Measurements from ENCODE around the gene HTR3D. TPM values are rescaled to one million over a fixed set of nuclear protein-coding genes. Genes with fewer than 3 reads are reported as not detected.

The HTR3D gene
- total and polyA plus RNA-seq, 12 donors = not detected

GRCh38 chr3:184059424-184059823, 27.9 kb downstream of the HTR3D start:
- DNase-seq = no peak
- no peaks in the 10 kb centered on the region for H3K4me1 ChIP-seq
- H3K27ac ChIP-seq = no peak overlapping the region
- 50 to 51% methylated on average over 7 of the region's 7 CpGs for WGBS, 2 donors
- intact Hi-C loops (cut with DNase I) = no loop called here
- H3K36me3 ChIP-seq = no peaks in the 10 kb centered on the region
- no peak for TF ChIP-seq CTCF (IDR thresholded peaks at IDR 0.05)
- no peaks in the 10 kb centered on the region for H3K9me3 ChIP-seq
- no peak for ATAC-seq
- no peak overlapping the region for H3K4me3 ChIP-seq
- H3K27me3 ChIP-seq = peaks cover 0 to 6% (median 0%) of the 10 kb centered on the region in 7 donors

GRCh38 chr3:184062637-184063036, 31.1 kb downstream of the HTR3D start:
- H3K36me3 ChIP-seq = no peaks in the 10 kb centered on the region
- DNase-seq = no peak
- no peak for TF ChIP-seq CTCF (IDR thresholded peaks at IDR 0.05)
- intact Hi-C loops (cut with DNase I) = no loop called here
- H3K27me3 ChIP-seq = peaks cover 0 to 6% (median 0%) of the 10 kb centered on the region in 7 donors
- no peaks in the 10 kb centered on the region for H3K9me3 ChIP-seq
- no peak overlapping the region for H3K27ac ChIP-seq
- ATAC-seq = no peak
- H3K4me3 ChIP-seq = no peak overlapping the region
- H3K4me1 ChIP-seq = no peaks in the 10 kb centered on the region

- no peak overlapping the region for H3K4me3 ChIP-seq
- WGBS, 2 donors = 89 to 95% methylated on average over 2 of the region's 2 CpGs
- no peaks in the 10 kb centered on the region for H3K36me3 ChIP-seq
Measured at GRCh38 chr3:184066211-184066610, 34.7 kb downstream of the HTR3D start.

GRCh38 chr3:184067573-184068055, 36.1 kb downstream of the HTR3D start:
- H3K36me3 ChIP-seq = no peaks in the 10 kb centered on the region
- peaks cover 0 to 6% (median 0%) of the 10 kb centered on the region in 7 donors for H3K27me3 ChIP-seq
- H3K27ac ChIP-seq = no peak overlapping the region
- peaks cover 0 to 9% (median 0%) of the 10 kb centered on the region in 11 donors for H3K9me3 ChIP-seq
- no peak for TF ChIP-seq CTCF (IDR thresholded peaks at IDR 0.05)
- WGBS, 2 donors = 56 to 60% methylated on average over 6 of the region's 6 CpGs
- ATAC-seq (no peak), DNase-seq (no peak)
- no peaks in the 10 kb centered on the region for H3K4me1 ChIP-seq
- no peak overlapping the region for H3K4me3 ChIP-seq
- intact Hi-C loops (cut with DNase I) = no loop called here

More at GRCh38 chr3:184066211-184066610, 34.7 kb downstream of the HTR3D start:
- peaks cover 0 to 8% (median 0%) of the 10 kb centered on the region in 11 donors for H3K9me3 ChIP-seq
- no peak for TF ChIP-seq CTCF (IDR thresholded peaks at IDR 0.05)
- no peaks in the 10 kb centered on the region for H3K4me1 ChIP-seq
- no peak for DNase-seq
- no peak for ATAC-seq
- peaks cover 0 to 6% (median 0%) of the 10 kb centered on the region in 7 donors for H3K27me3 ChIP-seq
- intact Hi-C loops (cut with DNase I) = no loop called here
- no peak overlapping the region for H3K27ac ChIP-seq

Measured in heart right ventricle (tissue), 16 donors.